ENCODE results near the gene PRKN.

PRKN gene

DNA sequence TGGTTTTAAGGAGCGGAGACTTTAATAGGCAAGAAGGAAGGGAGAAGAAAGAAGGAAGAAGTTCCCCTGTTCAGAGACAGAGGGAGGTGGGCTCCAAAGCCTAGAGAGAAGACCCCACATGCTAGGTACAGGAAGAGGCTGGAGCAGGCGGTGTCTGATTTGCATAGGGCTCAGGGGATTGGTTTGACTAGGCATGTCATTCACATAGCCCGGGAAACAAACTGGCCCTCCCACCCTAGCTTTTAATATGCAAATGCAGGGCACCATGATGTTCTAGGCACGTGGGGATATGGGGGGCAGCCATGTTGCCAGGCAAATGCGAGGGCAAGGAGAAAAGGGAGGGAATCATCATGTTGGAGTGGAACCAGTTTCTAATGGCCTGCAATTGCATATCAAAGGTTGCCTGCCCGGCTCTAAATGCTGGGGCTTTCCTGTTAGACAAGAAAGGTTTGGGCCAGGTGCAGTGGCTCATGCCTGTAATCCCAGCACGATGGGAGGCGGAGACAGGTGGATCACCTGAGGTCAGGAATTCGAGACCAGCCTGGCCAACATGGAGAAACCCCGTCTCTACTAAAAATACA lies 1419.4 kb downstream of the PRKN start:
- no peak for DNase-seq

DNA sequence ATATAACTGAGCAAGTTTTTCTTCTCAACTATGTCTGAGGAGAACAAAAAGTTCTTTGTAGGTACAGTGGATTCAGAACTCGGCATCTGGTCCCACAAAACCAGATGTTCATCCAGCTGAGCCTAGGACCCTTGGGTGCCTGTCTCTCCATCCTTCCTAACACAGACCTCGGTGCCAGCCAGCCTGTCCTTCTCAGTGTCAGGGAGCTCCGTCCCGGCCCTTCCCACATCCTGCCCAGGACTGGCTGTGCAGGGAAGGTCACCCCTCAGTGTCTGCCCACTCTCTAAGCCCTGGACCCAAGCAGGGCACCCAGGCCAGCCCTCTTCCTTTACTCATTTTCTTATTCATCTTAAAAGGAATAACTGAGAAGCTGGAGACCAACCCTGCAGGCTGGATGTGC lies 1421.7 kb downstream of the PRKN start:
- DNase-seq = no peak

DNA sequence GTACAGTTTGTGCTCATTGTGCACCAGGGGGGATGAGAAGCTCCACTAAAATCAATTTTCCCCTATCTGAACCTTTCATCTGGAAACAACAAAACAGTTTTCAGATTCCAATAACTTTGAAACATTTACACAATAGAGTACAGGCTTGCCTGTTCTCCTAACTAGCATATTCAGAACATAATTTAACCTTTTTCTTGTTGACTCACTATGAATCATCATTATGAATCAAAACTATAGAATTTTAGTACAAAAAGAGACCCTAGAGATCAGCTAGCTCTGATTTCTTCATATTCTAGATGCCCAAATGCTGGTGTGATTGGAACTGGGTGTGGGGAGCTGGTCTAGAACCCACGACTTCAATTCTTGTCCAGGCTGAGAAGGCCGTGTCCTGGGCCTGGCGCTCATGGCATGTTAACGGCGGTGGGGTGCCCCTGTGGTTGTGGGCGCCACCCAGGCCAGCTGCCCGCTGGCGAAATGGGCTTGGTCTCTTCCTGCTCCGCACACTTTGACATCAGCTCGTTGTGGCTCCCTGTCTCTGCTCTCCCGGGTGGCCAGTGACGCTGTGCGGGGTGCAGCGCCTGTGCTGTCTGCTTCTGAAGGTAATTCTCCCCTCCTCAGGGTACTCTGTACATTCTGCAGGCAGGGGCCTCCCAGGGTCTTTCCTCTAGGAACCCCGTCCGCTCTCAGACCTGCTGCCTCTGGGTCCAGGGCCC lies 1423.8 kb downstream of the PRKN start:
- DNase-seq = no peak

DNA sequence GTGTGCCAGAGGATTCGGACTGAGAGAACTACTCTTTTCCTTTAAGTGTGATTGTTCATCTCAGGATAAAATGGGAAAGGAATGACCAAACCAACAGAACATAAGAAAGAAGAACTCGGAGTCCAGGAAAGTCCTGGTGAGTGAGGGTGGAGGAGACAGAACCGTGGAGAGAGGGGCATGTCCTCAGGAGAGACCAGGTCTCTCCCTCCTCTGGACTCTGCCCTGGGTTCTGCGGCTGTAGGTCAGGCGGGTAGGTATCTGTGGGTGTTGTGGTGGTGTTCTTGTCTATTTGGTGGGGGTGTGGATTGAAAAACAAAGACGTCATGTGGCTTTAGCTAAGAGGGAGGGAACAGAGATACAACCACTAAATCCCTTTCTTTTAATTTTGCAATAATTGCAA lies 1424.6 kb downstream of the PRKN start:
- no peak for DNase-seq

DNA sequence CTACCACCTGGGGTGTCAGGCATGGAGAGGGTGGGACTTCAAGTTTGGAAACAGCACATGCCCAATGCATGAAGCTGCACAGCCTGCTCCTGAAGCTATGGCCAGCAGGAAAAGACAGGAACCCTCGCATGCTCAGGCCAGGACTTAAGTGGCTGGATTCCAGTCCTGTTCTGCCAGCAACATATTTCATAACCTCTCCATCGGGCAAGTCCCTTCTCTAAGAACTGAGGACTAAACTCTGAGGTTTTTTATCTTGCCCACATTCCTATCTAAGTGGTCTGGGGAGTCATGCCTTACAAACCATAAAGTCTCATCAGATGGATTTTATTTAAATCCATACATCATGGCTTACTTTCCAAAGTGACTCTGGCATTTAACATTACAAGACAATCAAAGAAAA lies 1426.2 kb downstream of the PRKN start:
- DNase-seq = no peak

DNA sequence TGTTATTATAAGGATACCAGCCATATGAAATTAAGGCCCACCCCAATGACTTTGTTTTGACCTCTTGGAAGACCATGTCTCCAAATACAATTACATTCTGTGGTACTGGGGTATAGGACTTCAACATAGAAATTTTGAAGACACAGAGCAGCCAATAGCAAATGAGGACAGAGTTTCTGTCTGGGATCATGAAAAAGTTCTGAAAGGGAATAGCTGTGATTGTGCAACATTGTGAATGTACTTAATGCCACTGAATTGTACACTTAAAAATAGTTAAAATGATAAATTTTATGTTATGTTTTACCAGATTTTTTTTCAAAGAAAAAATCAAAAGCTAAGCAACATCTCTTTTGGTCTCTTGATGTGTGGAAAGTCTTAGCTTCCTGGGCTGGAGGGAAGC lies 1426.7 kb downstream of the PRKN start:
- no peak for DNase-seq

DNA sequence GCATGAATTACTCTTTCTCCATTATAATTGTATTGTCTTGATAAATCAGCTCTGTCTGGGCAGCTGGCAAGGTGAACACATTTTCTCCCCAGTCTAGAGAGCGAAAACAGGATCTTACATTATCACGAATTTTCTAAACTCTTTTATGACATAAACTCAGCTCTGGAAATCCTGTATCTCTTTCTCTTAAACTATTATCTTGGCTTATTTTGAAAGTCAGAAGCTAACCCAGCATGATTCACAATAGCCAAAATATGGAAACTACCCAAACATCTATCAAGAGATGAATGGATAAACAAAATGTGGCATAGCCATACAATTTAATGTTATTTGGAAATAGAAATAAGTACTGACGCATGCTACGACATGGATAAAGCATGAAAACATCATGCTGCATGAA lies 1427.8 kb downstream of the PRKN start:
- no peak for DNase-seq
